HUES64 (cell line): Measurements from ENCODE around the gene TNFRSF1A.

Source experiments
- H3K27ac ChIP-seq: 2 replicates; pipeline ENCODE4 v1.7.0; 2013; ENCODE audit warnings: low read depth, low read length, inconsistent platforms
- H3K27me3 ChIP-seq: 2 replicates; pipeline ENCODE4 v1.6.1; 2013; ENCODE audit warnings: mild to moderate bottlenecking, low read length; ENCODE audit not compliant: insufficient read depth
- H3K36me3 ChIP-seq: 2 replicates; pipeline ENCODE4 v1.6.1; 2013; ENCODE audit warnings: mild to moderate bottlenecking, low read length; ENCODE audit not compliant: insufficient read depth
- H3K4me1 ChIP-seq: 2 replicates; pipeline ENCODE4 v1.6.1; 2013; ENCODE audit warnings: mild to moderate bottlenecking, low read length, moderate library complexity; ENCODE audit not compliant: insufficient read depth
- H3K4me3 ChIP-seq: 2 replicates; pipeline ENCODE4 v1.5.1; 2013; ENCODE audit warnings: mild to moderate bottlenecking, low read length, moderate library complexity
- H3K9ac ChIP-seq: 2 replicates; pipeline ENCODE4 v1.6.1; 2013; ENCODE audit warnings: mild to moderate bottlenecking, low read depth, low read length
- H3K9me3 ChIP-seq: 2 replicates; pipeline ENCODE4 v1.6.1; 2013; ENCODE audit warnings: low read depth, low read length; ENCODE audit not compliant: insufficient read depth
- WGBS: fragments of 150-250, 120-280 bp; methylation state at CpG from one replicate; pipeline ENCODE4 v1.1.7; 2013; ENCODE audit warnings: missing lambda C conversion rate; 5-methylcytosine and 5-hydroxymethylcytosine counted together

TNFRSF1A gene

DNA sequence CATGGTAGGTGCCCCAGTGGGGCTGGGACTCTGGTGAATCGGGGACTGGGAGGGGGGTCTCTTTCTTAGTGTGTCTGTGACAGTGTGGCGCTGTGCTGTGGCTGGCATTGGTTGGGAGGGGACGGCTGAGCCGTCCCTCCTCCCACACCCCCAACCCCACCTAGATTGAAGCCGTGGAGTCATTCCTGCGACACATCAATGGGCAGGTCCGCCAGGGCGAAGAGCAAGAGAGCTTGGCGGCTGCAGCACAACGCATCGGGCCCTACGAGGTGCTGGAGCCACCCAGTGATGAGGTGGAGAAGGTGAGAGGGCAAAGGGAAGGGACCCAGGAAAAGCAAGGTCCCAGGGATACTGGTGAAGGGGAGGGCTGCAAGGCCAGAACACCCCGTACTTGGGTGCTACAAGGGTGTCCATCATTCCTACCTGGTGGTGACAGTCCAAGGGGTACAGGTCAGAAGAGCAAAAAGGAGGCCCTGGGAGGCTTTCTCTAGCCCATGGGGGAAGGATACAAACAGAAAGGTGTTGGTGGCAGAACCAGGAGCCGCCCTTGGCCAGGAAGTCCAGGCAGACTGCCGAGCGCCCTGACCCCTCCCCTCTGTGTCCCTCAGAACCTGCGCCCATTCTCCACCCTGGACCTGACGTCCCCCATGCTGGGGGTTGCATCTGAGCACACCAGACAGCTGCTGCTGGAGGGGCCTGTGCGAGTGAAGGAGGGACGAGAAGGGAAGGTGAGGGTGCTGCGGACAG is 24.0 kb downstream of the TNFRSF1A start:
- Histone ChIP-seq H3K4me1 (peaks cover 27% of the 10 kb centered on the region), H3K27ac (no peak overlapping the region), H3K9me3 (no peaks in the 10 kb centered on the region), H3K27me3 (no peaks in the 10 kb centered on the region), H3K9ac (no peak overlapping the region), H3K36me3 (peaks cover 27% of the 10 kb centered on the region), H3K4me3 (no peak overlapping the region)
- WGBS: 95% methylated on average over 20 of the region's 21 CpGs

DNA sequence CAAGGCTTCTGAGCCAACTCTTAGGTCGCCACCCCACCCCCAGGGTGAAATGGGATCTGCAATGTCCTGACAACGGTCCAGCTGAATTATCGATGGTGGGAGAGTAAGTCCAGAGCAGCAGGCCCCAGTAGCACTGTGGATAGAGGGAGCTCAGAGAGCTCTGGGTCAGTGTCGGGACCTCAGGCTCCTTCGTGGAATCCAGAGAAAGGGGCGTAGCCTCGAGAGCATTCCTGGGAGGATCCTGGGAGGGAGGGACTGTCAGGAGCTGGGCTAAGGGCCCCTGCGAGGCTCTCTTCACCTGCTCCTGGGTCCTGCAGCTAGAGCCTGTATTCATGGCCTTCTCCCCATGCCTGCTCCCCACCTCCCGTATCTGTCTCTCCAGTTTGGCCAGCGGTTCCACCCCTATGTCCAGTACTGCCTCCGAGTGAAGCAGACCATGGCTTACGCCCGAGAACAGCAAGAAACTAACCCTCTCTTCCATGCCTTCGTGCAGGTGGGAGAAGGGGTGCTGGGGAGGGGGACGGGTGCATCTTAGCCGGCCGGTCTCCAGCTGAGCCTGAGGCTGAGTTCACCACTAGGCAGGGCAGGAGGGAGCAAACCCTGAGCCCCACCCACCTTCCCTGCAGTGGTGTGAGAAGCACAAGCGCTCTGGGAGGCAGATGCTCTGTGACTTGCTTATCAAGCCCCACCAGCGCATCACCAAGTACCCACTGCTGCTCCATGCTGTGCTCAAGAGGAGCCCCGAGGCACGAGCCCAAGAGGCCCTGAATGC is 24.8 kb downstream of the TNFRSF1A start:
- peaks cover 27% of the 10 kb centered on the region for H3K36me3 ChIP-seq
- H3K4me1 ChIP-seq: peaks cover 23% of the 10 kb centered on the region
- H3K27ac ChIP-seq: no peak overlapping the region
- WGBS: 71% methylated on average over 18 of the region's 21 CpGs
- H3K9me3 ChIP-seq: no peaks in the 10 kb centered on the region
- no peak overlapping the region for H3K4me3 ChIP-seq
- H3K27me3 ChIP-seq: no peaks in the 10 kb centered on the region
- H3K9ac ChIP-seq: no peak overlapping the region

DNA sequence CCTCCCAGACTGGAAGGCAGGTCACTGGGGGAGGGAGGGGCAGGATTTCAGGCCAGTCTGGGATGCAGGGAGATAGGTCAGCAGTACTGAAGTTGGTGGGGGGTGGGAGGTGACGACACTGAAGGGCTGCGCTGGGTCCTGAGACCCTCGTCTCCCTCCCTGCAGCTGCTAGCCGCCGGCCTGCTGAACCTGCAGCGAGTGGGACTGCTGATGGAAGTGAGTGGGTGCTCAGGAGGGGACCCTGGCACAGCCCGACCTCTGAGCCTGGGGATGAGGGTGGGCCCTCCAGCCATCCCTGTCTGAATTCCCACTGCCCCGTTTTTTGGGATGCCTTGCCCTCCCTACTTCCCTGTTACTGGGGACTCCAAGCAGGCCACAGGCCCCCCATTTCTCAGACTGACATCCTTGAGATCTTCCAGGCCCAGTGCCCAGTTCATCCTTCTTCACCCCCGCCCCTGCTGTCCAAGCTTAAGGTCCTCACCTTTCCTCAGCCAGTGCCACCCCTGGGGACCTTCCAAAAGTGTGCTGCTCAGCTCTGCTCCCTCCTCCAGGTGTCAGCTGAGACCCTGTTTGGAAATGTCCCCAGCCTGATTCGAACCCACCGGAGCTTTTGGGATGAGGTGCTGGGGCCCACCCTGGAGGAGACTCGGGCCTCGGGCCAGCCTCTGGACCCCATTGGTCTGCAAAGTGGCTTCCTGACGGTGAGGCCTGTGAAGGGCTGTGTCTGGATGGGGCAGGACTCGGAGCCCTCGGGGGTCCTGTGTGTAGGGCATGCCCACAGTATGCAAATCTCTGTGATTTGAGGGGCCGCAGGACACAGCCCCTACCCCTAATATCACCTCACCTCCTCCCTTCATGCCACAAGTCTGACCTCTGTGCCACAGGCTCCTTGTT is 25.9 kb downstream of the TNFRSF1A start:
- Histone ChIP-seq H3K9ac (no peak overlapping the region), H3K27ac (no peak overlapping the region), H3K36me3 (peaks cover 27% of the 10 kb centered on the region), H3K4me3 (no peak overlapping the region), H3K4me1 (peaks cover 24% of the 10 kb centered on the region), H3K27me3 (no peaks in the 10 kb centered on the region), H3K9me3 (no peaks in the 10 kb centered on the region)
- WGBS: 91% methylated on average over 17 of the region's 17 CpGs

DNA sequence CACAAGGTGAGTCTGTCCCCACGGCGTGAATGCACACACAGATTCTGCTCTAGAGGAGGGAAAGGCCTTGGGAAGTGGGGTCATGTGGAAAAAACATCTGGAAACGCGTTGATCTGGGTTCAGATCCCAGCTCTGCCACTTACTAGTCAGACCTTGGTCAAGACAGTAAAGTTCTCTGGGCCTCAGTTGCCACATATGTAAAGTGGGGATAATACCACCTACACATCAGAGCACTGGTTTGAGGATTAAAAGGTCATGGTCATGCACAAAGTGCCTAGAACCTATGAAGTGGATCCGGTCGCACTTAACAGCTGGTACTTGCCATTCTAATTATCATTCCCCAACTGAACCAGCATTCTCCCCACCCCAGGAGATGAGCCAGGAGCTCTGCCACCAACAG is 26.7 kb downstream of the TNFRSF1A start:
- 94% methylated on average over 6 of the region's 6 CpGs for WGBS
- Histone ChIP-seq H3K9ac (no peak overlapping the region), H3K9me3 (no peaks in the 10 kb centered on the region), H3K27ac (no peak overlapping the region), H3K27me3 (peaks cover 1% of the 10 kb centered on the region), H3K4me3 (no peak overlapping the region), H3K4me1 (peaks cover 24% of the 10 kb centered on the region), H3K36me3 (peaks cover 26% of the 10 kb centered on the region)

DNA sequence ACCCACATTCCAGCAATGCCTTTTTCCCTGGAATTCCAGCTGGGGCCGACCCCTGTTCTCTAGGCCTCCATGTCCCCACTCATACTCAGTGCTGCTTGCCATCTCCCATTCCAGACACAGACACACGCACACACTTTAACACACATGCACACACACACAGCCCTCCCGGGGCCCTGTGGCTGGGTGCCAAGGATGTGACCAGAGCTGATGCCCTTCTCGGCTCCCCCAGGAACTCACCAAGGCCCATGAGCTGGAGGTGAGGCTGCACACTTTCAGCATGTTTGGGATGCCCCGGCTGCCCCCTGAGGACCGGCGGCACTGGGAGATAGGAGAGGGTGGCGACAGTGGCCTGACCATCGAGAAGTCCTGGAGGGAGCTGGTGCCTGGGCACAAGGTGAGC is 27.1 kb downstream of the TNFRSF1A start:
- H3K9me3 ChIP-seq: no peaks in the 10 kb centered on the region
- H3K27ac ChIP-seq: no peak overlapping the region
- peaks cover 5% of the 10 kb centered on the region for H3K27me3 ChIP-seq
- peaks cover 22% of the 10 kb centered on the region for H3K36me3 ChIP-seq
- no peak overlapping the region for H3K9ac ChIP-seq
- 90% methylated on average over 9 of the region's 9 CpGs for WGBS
- peaks cover 24% of the 10 kb centered on the region for H3K4me1 ChIP-seq
- no peak overlapping the region for H3K4me3 ChIP-seq

DNA sequence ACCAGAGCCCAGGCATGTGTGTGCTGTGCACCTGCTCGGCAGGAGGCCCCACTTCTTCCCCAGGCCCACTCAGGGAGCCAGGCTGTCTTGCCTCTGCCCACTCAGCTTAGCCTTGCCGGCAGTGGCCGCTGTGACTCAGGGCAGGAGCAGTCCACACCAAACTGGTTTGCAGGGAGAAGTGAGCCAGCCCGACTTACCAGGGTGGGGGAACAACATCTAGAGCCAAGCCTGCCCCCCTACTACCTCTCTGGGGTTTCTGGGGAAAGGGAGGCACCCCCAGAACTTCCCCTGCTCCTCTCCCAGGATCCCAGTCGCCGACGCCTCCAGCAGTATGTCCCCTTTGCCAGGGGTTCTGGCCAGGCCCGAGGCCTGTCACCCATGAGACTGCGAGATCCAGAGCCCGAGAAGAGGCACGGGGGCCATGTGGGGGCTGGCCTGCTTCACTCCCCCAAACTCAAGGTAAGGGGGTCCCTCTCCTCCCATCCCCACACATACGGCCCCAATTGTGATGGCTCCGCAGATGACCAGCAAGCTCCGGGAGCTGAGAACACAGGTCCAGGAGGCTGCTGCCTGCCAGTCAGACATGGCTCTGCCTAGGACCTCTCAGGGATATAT is 28.4 kb downstream of the TNFRSF1A start:
- Histone ChIP-seq H3K9me3 (no peaks in the 10 kb centered on the region), H3K27me3 (peaks cover 6% of the 10 kb centered on the region), H3K4me3 (no peak overlapping the region), H3K27ac (no peak overlapping the region), H3K9ac (no peak overlapping the region), H3K4me1 (peaks cover 24% of the 10 kb centered on the region), H3K36me3 (peaks cover 17% of the 10 kb centered on the region)
- 96% methylated on average over 14 of the region's 14 CpGs for WGBS

DNA sequence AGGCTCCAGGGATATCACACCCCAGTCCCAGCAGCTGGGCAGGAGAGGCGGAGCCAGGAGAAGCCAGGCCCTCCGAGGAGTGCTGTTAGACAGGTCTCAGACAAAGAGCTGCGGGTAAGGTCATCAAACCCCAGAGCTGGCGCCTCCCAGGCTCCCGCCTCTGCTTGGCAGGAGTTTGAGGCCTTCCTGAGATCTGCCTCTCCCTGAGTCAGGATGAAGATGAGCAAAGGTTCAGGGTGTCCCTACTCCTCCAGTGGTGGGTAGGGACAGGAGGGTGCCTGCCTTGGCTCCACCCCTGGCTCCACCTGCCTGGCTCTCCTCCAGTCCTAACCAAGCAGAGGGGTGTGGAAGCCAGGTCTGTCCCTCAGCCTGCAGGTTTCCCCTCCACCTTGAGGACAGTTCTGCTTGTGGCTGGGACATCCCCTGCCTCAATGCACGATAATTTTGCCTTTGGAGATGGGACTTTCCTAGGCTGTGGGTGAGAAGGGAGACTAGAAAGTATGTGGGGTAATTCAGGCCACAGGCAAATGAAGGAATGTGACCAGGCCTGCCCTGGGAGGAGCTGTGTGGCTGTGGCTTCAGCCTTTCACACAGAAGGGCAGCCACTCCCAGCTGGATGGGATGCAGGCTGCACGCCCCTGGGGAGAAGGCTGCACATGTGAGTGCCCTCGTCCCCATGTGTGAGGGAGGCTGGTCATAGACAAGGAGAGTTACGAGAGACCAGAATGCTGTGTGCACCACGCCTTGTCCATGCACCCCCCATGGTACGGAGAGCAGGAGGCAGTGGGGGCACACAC is 29.1 kb downstream of the TNFRSF1A start:
- H3K9me3 ChIP-seq: no peaks in the 10 kb centered on the region
- no peak overlapping the region for H3K27ac ChIP-seq
- no peak overlapping the region for H3K9ac ChIP-seq

DNA sequence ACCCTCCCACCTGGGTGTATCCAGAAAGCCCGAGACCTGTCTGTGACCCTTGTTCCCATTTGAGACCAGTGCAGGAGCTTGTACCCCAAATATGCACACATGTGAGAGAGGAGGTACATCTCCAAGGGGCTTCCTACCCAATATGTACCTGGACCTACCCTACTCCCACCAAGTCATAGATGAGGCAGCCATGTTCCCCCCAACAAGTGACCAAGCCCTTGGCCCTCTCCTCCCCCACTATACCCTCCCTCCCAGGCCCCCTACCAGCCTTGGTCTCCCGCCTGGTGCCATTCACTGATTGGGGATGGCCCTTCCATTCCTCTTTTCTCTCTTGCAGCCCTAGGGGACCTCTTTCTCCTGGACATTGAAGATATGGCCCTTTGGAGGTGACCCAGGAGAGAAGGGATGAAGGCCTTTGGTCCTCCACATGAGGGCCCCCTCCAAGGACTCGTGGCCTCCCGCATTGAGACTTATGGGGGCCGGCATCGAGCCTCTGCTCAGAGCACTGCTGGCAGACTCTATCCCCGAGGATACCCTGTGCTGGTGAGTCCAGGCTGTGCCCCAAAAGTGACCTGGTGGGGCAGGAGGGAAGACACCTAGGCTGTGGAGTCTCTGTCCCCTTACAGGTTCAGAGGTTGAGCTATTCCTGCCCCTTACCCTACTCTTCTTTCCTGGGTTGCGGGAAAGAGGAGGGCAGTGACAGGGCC is 29.9 kb downstream of the TNFRSF1A start:
- WGBS: 87% methylated on average over 8 of the region's 8 CpGs
- H3K36me3 ChIP-seq: peaks cover 17% of the 10 kb centered on the region
- no peak overlapping the region for H3K4me3 ChIP-seq
- H3K27me3 ChIP-seq: peaks cover 6% of the 10 kb centered on the region
- no peak overlapping the region for H3K9ac ChIP-seq
- H3K9me3 ChIP-seq: no peaks in the 10 kb centered on the region
- peaks cover 16% of the 10 kb centered on the region for H3K4me1 ChIP-seq
- H3K27ac ChIP-seq: no peak overlapping the region

More for the DNA sequence above, 29.1 kb downstream of the TNFRSF1A start:
- peaks cover 17% of the 10 kb centered on the region for H3K36me3 ChIP-seq
- 70% methylated on average over 11 of the region's 11 CpGs for WGBS
- peaks cover 24% of the 10 kb centered on the region for H3K4me1 ChIP-seq
- H3K27me3 ChIP-seq: peaks cover 6% of the 10 kb centered on the region
- H3K4me3 ChIP-seq: no peak overlapping the region

DNA sequence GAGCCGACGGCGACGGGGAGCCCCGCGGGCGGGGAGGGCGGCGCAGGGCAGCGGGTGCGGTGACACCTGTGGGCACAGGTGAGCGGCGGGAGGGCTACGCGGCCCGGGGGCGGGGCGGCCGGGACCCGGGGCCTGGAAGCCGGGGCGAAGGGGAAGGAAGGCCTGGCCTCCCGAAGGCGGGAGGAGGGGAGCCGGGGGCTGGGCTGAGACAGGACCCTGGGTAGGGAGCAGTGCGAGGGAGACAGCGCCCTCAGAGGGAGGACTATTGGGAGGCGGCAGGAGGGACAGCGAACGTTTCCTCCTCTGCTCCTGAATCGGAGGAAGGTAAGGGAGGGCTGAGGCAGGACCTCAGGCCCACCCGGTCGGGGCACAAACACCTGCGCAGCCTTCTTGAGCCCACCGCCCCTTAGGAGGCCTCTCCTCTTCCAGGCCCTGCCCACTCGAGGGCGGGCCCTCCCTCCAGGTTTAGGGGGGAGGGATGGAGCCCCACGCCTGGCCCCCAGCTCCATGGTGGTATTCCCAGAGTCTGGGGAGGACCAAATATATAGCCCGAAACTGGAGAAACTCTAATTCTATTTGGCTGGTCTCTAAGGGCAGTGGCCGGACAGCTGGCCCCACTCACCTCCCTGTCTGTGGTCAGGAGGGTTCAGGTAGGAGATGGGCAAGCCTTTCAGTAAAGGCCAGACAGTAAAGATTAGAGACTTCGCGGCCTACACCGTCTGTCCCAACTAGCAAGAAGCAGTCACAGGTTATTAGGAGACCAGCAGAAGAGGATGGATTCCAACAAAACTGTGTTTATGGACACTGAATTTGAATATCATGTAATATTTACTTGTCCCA is 30.9 kb downstream of the TNFRSF1A start:
- WGBS: 14% methylated on average over 43 of the region's 43 CpGs
- Histone ChIP-seq H3K27me3 (peaks cover 6% of the 10 kb centered on the region), H3K4me1 (peaks cover 12% of the 10 kb centered on the region), H3K27ac (no peak overlapping the region), H3K36me3 (peaks cover 17% of the 10 kb centered on the region), H3K9ac (peak overlapping the region; percentile 47; the same call in 1 of the 2 replicates), H3K4me3 (peak overlapping the region; percentile 58), H3K9me3 (no peaks in the 10 kb centered on the region)
